K562 (cell line): ENCODE measurements around the gene C5orf24. TPM values are rescaled to one million over a fixed set of nuclear protein-coding genes. Genes with fewer than 3 reads are reported as not detected.

Experiments
- BACH1 ChIP-seq: fragments of 200-800 bp; sonication (Bioruptor generic); IDR thresholded peaks from 2 replicates; pipeline ENCODE4 v1.6.1; 2016; ENCODE audit warnings: missing genetic modification characterization, missing compliant biosample characterization
- BCL6 ChIP-seq: fragments of 250-450 bp; sonication (Bioruptor Pico); IDR thresholded peaks from 2 replicates; pipeline ENCODE4 v1.4.0; 2020
- CCAR2 ChIP-seq: fragments of 200-400 bp; formaldehyde crosslinking; IDR thresholded peaks from 2 replicates; pipeline ENCODE4 v1.6.1; 2017; ENCODE audit warnings: mild to moderate bottlenecking, low read depth, low read length
- GTF2E2 ChIP-seq: fragments of 200-800 bp; sonication (Bioruptor generic); IDR thresholded peaks from 2 replicates; pipeline ENCODE4 v1.6.1; 2016; ENCODE audit warnings: missing genetic modification characterization, missing compliant biosample characterization
- HDAC2 ChIP-seq: fragments of 450-650 bp; IDR thresholded peaks from 2 replicates; pipeline ENCODE4 v1.6.1; 2016; ENCODE audit warnings: mild to moderate bottlenecking
- KAT8 ChIP-seq: fragments of 450-650 bp; IDR thresholded peaks from 2 replicates; pipeline ENCODE4 v1.6.1; 2016; ENCODE audit warnings: low read depth, mild to moderate bottlenecking
- KDM2B ChIP-seq: fragments of 250-450 bp; sonication (Bioruptor Pico); IDR thresholded peaks from 2 replicates; pipeline ENCODE4 v1.8.0; 2021; ENCODE audit warnings: mild to moderate bottlenecking, moderate library complexity
- MAFK ChIP-seq: IDR thresholded peaks from 2 replicates; pipeline ENCODE4 v1.6.1; 2011; ENCODE audit warnings: low read length, improper control_type of control experiment
- MYNN ChIP-seq, 2 experiments: sonication (generic); formaldehyde crosslinking in 1 of 2; IDR thresholded peaks; 2 replicates each; pipeline versions ENCODE4 v1.5.0 to v1.6.1; 2016 to 2020; ENCODE audit warnings: antibody characterized with exemption in 1 of 2, missing genetic modification reagents in 1 of 2
- NFE2L1 ChIP-seq: fragments of 450-650 bp; IDR thresholded peaks from 2 replicates; pipeline ENCODE4 v1.6.1; 2016; ENCODE audit warnings: missing genetic modification characterization, low read depth, mild to moderate bottlenecking, missing compliant biosample characterization, moderate library complexity, borderline replicate concordance
- POLR2A ChIP-seq: fragments of 450-650 bp; conservative IDR thresholded peaks from 2 replicates; pipeline ENCODE4 v1.6.1; 2016
- PRDM10 ChIP-seq: fragments of 450-650 bp; IDR thresholded peaks from 2 replicates; pipeline ENCODE4 v1.6.1; 2018; ENCODE audit not compliant: partially characterized antibody
- SAP30 ChIP-seq: fragments of 200-600 bp; sonication (generic); IDR thresholded peaks from 2 replicates; pipeline ENCODE4 v1.6.1; 2012; ENCODE audit warnings: borderline replicate concordance, low read depth, mild to moderate bottlenecking, moderate library complexity, low read length, control low read depth, inconsistent platforms; ENCODE audit not compliant: insufficient read depth, poor library complexity, severe bottlenecking
- SMARCC2 ChIP-seq: fragments of 450-650 bp; IDR thresholded peaks from 2 replicates; pipeline ENCODE4 v1.6.1; 2017; ENCODE audit warnings: antibody characterized with exemption, moderate library complexity, mild to moderate bottlenecking, low read depth
- TBL1XR1 ChIP-seq, 2 experiments: IDR thresholded peaks; 2 replicates each; pipeline ENCODE4 v1.6.1; 2012; ENCODE audit warnings: improper control_type of control experiment in 2 of 2, low read length in 2 of 2, mild to moderate bottlenecking in 1 of 2
- TCF15 ChIP-seq: fragments of 250-450 bp; sonication (Bioruptor Pico); IDR thresholded peaks from 2 replicates; pipeline ENCODE4 v1.8.0; 2022; ENCODE audit warnings: moderate library complexity, mild to moderate bottlenecking, inconsistent platforms
- TEAD2 ChIP-seq: fragments of 450-650 bp; IDR thresholded peaks from 2 replicates; pipeline ENCODE4 v1.6.1; 2016; ENCODE audit warnings: missing genetic modification characterization, control low read depth, missing compliant biosample characterization
- THRAP3 ChIP-seq: fragments of 450-650 bp; IDR thresholded peaks from 2 replicates; pipeline ENCODE4 v1.6.1; 2016; ENCODE audit warnings: mild to moderate bottlenecking, inconsistent platforms, borderline replicate concordance
- ZBTB1 ChIP-seq: sonication (generic); formaldehyde crosslinking; IDR thresholded peaks from 2 replicates; pipeline ENCODE4 v1.8.1; 2023; ENCODE audit warnings: missing genetic modification reagents, low read depth, mild to moderate bottlenecking, borderline replicate concordance
- ZFP30 ChIP-seq: fragments of 250-450 bp; sonication (Bioruptor Pico); IDR thresholded peaks from 2 replicates; pipeline ENCODE4 v1.8.0; 2022; ENCODE audit warnings: moderate library complexity, mild to moderate bottlenecking, inconsistent platforms, borderline replicate concordance
- ZKSCAN1 ChIP-seq: fragments of 150-350 bp; IDR thresholded peaks from 2 replicates; pipeline ENCODE4 v1.6.1; 2016; ENCODE audit warnings: low read depth, low read length
- ZNF282 ChIP-seq: sonication (generic); formaldehyde crosslinking; IDR thresholded peaks from 2 replicates; pipeline ENCODE4 v1.8.1; 2023; ENCODE audit warnings: missing genetic modification reagents
- polyA plus RNA-seq, 8 experiments: library from polyadenylated mRNA; depleted of rRNA in 4 of 8; stranded (reverse) in 5 of 8; unstranded in 3 of 8; fragments of >200 nt; fragmentation: Nextera tagmentation in 2 of 8; fragmentation: Illumina TruSeq in 1 of 8; extraction: Ambion mirVana in 2 of 8; extraction: Trizol in 1 of 8; gene quantifications; 2 replicates each; pipeline versions ENCODE4 v1.2.1 to v1.2.3, GENCODE V29; 2011 to 2014; ENCODE audit warnings: inconsistent platforms in 1 of 8, missing spikeins in 1 of 8
- total RNA-seq, 7 experiments: library from RNA; depleted of rRNA in 6 of 7; stranded (reverse); fragments of >200 nt in 6 of 7; fragmentation: Illumina TruSeq in 2 of 7; extraction: Trizol in 2 of 7; gene quantifications; 2 replicates each; pipeline versions ENCODE4 v1.2.1 to v1.2.3, GENCODE V29; 2011 to 2021; ENCODE audit warnings: low replicate concordance in 1 of 7
- TF ChIP-seq, protein P1 (sequence below): fragments of 450-650 bp; IDR thresholded peaks from 2 replicates; pipeline ENCODE4 v1.6.1; 2016; ENCODE audit warnings: antibody characterized with exemption

C5orf24 gene
- total and polyA plus RNA-seq, 9 of the 15 experiments (the other 6 are each of a cell fraction or from before 2014, with no cell fraction given), result 8.9 to 38.6 (median 28.4) TPM

- no peak for TF ChIP-seq PRDM10
- TF ChIP-seq KDM2B (CRISPR knock-in tag), result no peak
- no peak for TF ChIP-seq CCAR2
- no peak for TF ChIP-seq BCL6
- no peak for TF ChIP-seq NFE2L1 (tag)
- no peak for TF ChIP-seq ZFP30 (CRISPR knock-in tag)
- TF ChIP-seq TCF15 (CRISPR knock-in tag), result no peak
- TF ChIP-seq ZNF282, result no peak
- no peak for TF ChIP-seq GTF2E2
- no peak for TF ChIP-seq BACH1 (tag)
- TF ChIP-seq THRAP3, result no peak
- TF ChIP-seq MYNN (IDR thresholded peaks at IDR 0.05), result no peak
- TF ChIP-seq MYNN (CRISPR knock-in tag; IDR thresholded peaks at IDR 0.05), result no peak
- TF ChIP-seq SAP30, result no peak
- TF ChIP-seq MAFK, result no peak
- TF ChIP-seq ZKSCAN1, result no peak
- peak; percentile 66 for TF ChIP-seq POLR2A
- 0 out of 2 replicates have a peak, but pooled peaks have one; percentile 76 for TF ChIP-seq HDAC2
- TF ChIP-seq TBL1XR1 (IDR thresholded peaks at IDR 0.05; ENCODE audit: low read length in 2 of 2), result no peak
- TF ChIP-seq ZBTB1 (CRISPR knock-in tag), result 0 out of 2 replicates have a peak, but pooled peaks have one; percentile 11
- TF ChIP-seq, protein P1, sequence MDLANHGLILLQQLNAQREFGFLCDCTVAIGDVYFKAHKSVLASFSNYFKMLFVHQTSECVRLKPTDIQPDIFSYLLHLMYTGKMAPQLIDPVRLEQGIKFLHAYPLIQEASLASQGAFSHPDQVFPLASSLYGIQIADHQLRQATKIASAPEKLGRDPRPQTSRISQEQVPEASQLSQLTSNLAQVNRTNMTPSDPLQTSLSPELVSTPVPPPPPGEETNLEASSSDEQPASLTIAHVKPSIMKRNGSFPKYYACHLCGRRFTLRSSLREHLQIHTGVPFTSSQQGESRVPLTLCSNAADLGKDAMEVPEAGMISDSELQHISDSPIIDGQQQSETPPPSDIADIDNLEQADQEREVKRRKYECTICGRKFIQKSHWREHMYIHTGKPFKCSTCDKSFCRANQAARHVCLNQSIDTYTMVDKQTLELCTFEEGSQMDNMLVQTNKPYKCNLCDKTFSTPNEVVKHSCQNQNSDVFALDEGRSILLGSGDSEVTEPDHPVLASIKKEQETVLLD, result no peak
- no peak for TF ChIP-seq KAT8
- TF ChIP-seq SMARCC2, result peak; percentile 42; the same call in 1 of the 2 replicates
- no peak for TF ChIP-seq TEAD2
Measured at GRCh38 chr5:134905246-134905996, 59.7 kb downstream of the C5orf24 start (continued).
